H7 (cell line): ENCODE measurements around the gene TDRD7. TPM values are rescaled to one million over a fixed set of nuclear protein-coding genes. Genes with fewer than 3 reads are reported as not detected.

ENCODE experiments used
- DNase-seq: peaks from one replicate; pipeline ENCODE4 v3.0.0; 2012
- H3K27me3 ChIP-seq: 2 replicates; pipeline ENCODE4 v1.6.0; 2011; ENCODE audit warnings: mild to moderate bottlenecking, low read length; ENCODE audit not compliant: control insufficient read depth, insufficient read depth
- H3K36me3 ChIP-seq: replicated peaks from 2 replicates; pipeline ENCODE4 v1.5.1; 2011; ENCODE audit warnings: low read length; ENCODE audit not compliant: control insufficient read depth, insufficient read depth
- H3K4me3 ChIP-seq: 2 replicates; pipeline ENCODE4 v1.5.1; 2011; ENCODE audit warnings: low read depth, mild to moderate bottlenecking, control low read depth, low read length, moderate library complexity; ENCODE audit not compliant: insufficient read depth
- total RNA-seq: library from RNA; depleted of rRNA; stranded (reverse); fragments of >200 nt; shearing (Covaris generic); gene quantifications from 2 replicates; pipeline ENCODE4 v1.2.3, GENCODE V29; 2014; rRNA removed

The TDRD7 gene, protein sequence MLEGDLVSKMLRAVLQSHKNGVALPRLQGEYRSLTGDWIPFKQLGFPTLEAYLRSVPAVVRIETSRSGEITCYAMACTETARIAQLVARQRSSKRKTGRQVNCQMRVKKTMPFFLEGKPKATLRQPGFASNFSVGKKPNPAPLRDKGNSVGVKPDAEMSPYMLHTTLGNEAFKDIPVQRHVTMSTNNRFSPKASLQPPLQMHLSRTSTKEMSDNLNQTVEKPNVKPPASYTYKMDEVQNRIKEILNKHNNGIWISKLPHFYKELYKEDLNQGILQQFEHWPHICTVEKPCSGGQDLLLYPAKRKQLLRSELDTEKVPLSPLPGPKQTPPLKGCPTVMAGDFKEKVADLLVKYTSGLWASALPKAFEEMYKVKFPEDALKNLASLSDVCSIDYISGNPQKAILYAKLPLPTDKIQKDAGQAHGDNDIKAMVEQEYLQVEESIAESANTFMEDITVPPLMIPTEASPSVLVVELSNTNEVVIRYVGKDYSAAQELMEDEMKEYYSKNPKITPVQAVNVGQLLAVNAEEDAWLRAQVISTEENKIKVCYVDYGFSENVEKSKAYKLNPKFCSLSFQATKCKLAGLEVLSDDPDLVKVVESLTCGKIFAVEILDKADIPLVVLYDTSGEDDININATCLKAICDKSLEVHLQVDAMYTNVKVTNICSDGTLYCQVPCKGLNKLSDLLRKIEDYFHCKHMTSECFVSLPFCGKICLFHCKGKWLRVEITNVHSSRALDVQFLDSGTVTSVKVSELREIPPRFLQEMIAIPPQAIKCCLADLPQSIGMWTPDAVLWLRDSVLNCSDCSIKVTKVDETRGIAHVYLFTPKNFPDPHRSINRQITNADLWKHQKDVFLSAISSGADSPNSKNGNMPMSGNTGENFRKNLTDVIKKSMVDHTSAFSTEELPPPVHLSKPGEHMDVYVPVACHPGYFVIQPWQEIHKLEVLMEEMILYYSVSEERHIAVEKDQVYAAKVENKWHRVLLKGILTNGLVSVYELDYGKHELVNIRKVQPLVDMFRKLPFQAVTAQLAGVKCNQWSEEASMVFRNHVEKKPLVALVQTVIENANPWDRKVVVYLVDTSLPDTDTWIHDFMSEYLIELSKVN
- total RNA-seq = 4.0 and 7.7 TPM in 2 replicates

GRCh38 chr9:97411789-97412625, at the start of gene TDRD7:
TDRD7 (plus strand) TSS chr9:97412096; CDS start chr9:97428466, 16,370 bp downstream.
- Histone ChIP-seq H3K36me3 (no peaks in the 10 kb centered on the region), H3K4me3 (peak within 1 kb of the TSS; percentile 75), H3K27me3 (peaks cover 20% of the 10 kb centered on the region)
- DNase-seq = peak; percentile 96

DNA sequence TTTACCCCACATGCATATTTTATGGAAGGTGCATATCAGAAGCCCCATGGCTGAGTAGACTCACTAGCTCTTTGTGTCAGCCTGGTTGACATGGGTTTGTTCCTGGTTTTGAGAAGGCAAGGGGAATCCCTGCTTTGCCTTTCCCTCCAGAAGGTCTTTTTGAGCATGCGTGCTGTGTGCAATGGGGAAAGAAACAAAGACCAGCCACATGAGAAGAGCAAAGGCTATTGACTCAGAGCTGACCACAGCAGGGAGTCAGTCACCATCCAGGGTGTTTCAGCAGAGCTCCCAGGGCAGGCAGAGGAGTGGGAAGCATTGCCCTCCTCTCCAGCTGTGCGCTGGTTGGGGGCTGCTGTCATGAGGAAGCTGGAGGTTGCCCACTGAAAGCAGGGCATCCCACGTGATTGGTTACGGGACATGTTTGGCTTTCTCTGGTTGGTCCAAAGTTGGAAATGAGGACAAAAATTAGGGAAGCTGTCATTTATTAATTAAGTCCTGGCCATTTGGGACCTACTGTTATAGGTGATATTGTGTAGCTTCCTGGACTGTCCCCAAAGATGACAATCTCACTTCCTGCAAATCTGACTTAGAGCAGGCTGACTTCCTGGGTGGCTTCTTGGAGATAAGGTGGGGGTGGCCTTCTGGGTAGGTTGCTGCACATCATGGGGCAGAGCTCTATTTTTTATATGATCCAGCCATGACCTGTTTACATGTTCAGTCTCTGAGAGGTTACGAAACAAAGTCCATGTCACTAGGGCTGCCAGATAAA, 48.9 kb upstream of the TDRD7 start:
- no peak for DNase-seq
- Histone ChIP-seq H3K4me3 (no peak overlapping the region), H3K36me3 (peaks cover 1% of the 10 kb centered on the region; the same call in 1 of the 2 replicates), H3K27me3 (no peaks in the 10 kb centered on the region)

DNA sequence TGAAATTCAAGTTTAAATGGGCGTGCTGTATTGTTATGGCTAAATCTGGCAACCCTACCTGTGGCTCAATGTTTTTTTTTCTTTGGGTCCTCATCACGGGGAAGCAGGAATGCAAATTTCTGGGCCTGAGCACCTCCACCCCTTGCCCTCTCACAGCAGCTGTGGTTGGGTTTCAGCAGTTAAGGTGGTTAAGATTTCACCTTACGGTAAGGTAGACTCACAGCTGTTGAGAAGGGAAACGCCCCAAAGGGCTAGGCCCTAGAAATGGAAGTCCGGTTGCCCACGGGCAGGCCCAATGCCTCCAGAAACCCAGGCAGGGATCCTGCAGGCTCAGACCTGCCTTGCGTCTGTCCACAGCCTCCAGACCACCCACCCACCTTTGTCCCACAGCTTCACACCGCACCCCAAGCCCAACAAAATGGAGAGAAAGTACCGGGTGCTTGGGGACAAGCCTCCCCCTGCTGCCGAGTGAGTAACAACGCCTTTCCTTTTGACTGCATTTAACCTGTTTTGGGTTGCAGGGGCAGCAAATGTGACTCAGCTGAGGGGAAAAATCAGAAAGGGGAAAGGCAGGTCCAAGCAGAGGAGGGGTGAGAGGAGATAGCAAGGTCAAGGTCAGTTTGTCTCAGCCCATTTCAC, 48.1 kb upstream of the TDRD7 start:
- Histone ChIP-seq H3K36me3 (peaks cover 1% of the 10 kb centered on the region; the same call in 1 of the 2 replicates), H3K27me3 (no peaks in the 10 kb centered on the region), H3K4me3 (no peak overlapping the region)
- peak; percentile 57 for DNase-seq

DNA sequence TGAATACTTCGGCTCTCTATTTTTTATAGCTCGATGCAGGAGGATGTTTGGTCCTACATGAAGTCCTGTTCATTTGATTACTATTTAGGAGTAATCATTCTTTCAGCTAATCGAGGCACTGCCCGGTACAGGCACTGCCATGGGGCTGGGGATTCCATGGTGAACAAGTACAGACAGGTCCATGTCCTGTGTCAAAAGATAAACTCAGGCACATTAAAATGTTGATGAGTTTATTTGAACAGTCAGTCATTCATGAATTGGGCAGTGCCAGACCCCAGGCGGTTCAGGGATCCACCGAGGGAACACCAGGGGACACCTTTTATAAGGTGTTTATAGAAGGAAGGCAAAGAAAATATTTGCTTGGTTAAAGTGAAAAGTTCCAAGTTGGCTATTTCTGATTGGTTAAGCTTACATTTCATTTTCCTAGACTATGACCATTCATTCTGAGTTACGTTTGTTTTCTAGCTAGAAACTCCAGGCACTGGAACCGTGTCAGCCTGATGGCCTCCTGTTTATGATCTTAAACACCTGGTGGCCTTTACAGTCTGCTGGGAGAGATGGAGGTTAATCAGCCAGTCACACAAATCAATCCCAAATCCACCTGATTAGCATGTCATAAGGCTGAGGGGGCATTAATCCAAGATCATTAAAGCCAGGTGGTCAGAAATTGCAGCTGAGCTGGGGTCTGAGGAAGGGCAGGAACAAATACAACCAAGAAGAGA, 47.0 kb upstream of the TDRD7 start:
- no peaks in the 10 kb centered on the region for H3K27me3 ChIP-seq
- H3K36me3 ChIP-seq = peaks cover 1% of the 10 kb centered on the region; the same call in 1 of the 2 replicates
- no peak overlapping the region for H3K4me3 ChIP-seq
- no peak for DNase-seq

DNA sequence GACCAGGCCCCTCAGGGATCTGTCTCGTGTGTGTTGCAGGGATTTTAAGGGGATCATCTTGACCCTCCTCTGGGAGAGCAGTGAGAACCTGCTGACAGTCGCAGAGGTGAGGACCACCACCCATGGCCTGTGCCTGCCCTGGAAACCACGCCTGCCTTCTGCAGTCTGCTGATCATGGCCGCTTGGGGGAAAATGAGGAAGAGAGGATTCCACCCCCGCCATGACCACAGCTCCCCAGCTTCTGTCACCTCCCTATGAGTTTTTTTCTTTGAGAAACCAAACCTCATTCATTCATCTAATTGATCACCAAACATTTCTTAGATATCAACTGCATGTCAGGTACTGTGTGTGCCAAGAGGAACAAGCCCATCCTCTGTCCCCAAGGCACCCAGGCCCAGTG, 46.3 kb upstream of the TDRD7 start:
- H3K27me3 ChIP-seq = no peaks in the 10 kb centered on the region
- no peak for DNase-seq
- peaks cover 4% of the 10 kb centered on the region; the same call in 1 of the 2 replicates for H3K36me3 ChIP-seq
- H3K4me3 ChIP-seq = no peak overlapping the region

DNA sequence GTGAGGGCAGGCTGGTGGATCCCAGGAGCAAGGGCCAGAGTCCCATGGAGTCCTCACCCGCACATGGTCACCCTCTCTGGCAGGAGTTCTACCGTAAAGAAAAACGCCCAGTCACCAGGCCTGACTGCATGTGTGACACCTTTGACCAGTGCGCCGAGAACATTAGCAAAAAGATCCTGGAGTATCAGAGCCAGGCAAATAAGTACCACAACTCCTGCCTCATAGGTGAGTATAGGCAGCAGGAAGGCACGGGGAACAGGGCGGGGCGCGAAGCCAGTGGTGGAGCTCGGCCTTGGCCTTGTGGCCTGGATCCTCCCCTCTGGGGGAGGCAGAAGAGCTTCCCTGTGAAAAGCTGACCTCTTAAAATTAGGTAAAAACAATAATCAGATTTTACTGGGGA, 45.4 kb upstream of the TDRD7 start:
- no peak for DNase-seq
- Histone ChIP-seq H3K4me3 (no peak overlapping the region), H3K36me3 (peaks cover 4% of the 10 kb centered on the region; the same call in 1 of the 2 replicates), H3K27me3 (no peaks in the 10 kb centered on the region)

GRCh38 chr9:97366889-97367288, 45.0 kb upstream of the TDRD7 start:
- Histone ChIP-seq H3K4me3 (no peak overlapping the region), H3K36me3 (peaks cover 4% of the 10 kb centered on the region; the same call in 1 of the 2 replicates), H3K27me3 (no peaks in the 10 kb centered on the region)
- no peak for DNase-seq

DNA sequence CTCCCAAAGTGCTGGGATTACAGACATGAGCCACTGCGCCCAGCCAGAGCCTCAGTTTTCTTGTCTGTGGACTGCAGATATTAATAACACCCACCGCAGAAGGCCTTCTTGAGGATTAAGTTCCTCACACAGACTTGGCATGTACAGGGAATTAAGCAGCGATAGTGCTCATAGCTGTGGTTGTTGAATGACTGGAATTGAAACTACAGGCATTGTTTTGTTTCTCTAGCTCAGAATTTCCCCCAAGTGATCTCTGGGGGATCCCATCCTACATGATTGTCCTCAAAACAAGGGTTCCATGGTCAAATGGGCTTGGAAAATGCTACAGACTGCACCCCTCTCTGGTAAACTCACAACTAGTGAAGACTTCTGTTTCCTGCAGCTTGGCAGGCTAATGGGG, 44.2 kb upstream of the TDRD7 start:
- no peak for DNase-seq
- Histone ChIP-seq H3K27me3 (no peaks in the 10 kb centered on the region), H3K4me3 (no peak overlapping the region), H3K36me3 (peaks cover 3% of the 10 kb centered on the region; the same call in 1 of the 2 replicates)

- peaks cover 3% of the 10 kb centered on the region; the same call in 1 of the 2 replicates for H3K36me3 ChIP-seq
- no peaks in the 10 kb centered on the region for H3K27me3 ChIP-seq
Measured at GRCh38 chr9:97368964-97369363, 42.9 kb upstream of the TDRD7 start.

DNA sequence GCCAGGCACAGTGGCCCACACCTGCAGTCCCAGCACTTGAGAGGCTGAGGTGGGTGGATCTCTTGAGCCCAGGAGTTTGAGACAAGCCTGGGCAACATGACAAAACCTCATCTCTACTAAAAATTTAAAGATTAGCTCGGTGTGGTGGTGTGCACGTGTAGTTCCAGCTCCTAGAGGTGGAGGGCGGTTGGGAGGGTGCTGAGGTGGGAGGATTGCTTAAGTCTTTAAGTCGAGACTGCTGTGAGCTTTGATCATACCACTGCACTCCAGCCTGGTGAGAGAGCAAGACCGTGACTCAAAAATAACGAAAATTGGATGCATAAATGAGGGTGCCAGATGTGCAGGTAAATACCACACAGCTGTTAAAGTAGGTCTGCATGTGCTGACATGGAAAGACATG, 39.3 kb upstream of the TDRD7 start:
- no peak for DNase-seq
- H3K27me3 ChIP-seq = no peaks in the 10 kb centered on the region
- no peak overlapping the region for H3K4me3 ChIP-seq
- H3K36me3 ChIP-seq = peaks cover 3% of the 10 kb centered on the region; the same call in 1 of the 2 replicates

More at GRCh38 chr9:97368964-97369363, 42.9 kb upstream of the TDRD7 start:
- H3K4me3 ChIP-seq = no peak overlapping the region
- no peak for DNase-seq

GRCh38 chr9:97373331-97373730, 38.6 kb upstream of the TDRD7 start:
- Histone ChIP-seq H3K4me3 (no peak overlapping the region), H3K27me3 (no peaks in the 10 kb centered on the region), H3K36me3 (peaks cover 3% of the 10 kb centered on the region; the same call in 1 of the 2 replicates)
- DNase-seq = no peak

GRCh38 chr9:97374811-97375210, 37.1 kb upstream of the TDRD7 start:
- no peaks in the 10 kb centered on the region for H3K27me3 ChIP-seq
- peaks cover 3% of the 10 kb centered on the region; the same call in 1 of the 2 replicates for H3K36me3 ChIP-seq
- DNase-seq = no peak
- H3K4me3 ChIP-seq = no peak overlapping the region
